Measurements from ENCODE around the gene PDE4D.
A peak's percentile ranks its signal among the peaks of the same experiment; 100 is the strongest.

Gene PDE4D

GRCh38 chr5:59199868-59200267, 693.7 kb downstream of the PDE4D start:
- no peaks in the 10 kb centered on the region for H3K36me3 ChIP-seq (ENCODE audit: insufficient read depth, low read depth, low read length)
- no peaks in the 10 kb centered on the region for H3K27me3 ChIP-seq (ENCODE audit: insufficient read depth, low read length)
- no peaks in the 10 kb centered on the region for H3K4me1 ChIP-seq (ENCODE audit: insufficient read depth, low read length)
- no peak overlapping the region for H3K4me3 ChIP-seq (ENCODE audit: low read length)
- no peak overlapping the region for H3K27ac ChIP-seq (ENCODE audit: low read length)
- no peaks in the 10 kb centered on the region for H3K9me3 ChIP-seq (ENCODE audit: insufficient read depth, low read depth, low read length)
- H3K9ac ChIP-seq (ENCODE audit: low read depth, low read length), result no peak overlapping the region

GRCh38 chr5:59198832-59199231, 694.7 kb downstream of the PDE4D start:
- Histone ChIP-seq H3K27me3 (ENCODE audit: insufficient read depth, low read length) (no peaks in the 10 kb centered on the region), H3K9ac (ENCODE audit: low read depth, low read length) (no peak overlapping the region), H3K27ac (ENCODE audit: low read length) (no peak overlapping the region), H3K4me1 (ENCODE audit: insufficient read depth, low read length) (no peaks in the 10 kb centered on the region), H3K9me3 (ENCODE audit: insufficient read depth, low read depth, low read length) (no peaks in the 10 kb centered on the region), H3K36me3 (ENCODE audit: insufficient read depth, low read depth, low read length) (no peaks in the 10 kb centered on the region), H3K4me3 (ENCODE audit: low read length) (no peak overlapping the region)

DNA sequence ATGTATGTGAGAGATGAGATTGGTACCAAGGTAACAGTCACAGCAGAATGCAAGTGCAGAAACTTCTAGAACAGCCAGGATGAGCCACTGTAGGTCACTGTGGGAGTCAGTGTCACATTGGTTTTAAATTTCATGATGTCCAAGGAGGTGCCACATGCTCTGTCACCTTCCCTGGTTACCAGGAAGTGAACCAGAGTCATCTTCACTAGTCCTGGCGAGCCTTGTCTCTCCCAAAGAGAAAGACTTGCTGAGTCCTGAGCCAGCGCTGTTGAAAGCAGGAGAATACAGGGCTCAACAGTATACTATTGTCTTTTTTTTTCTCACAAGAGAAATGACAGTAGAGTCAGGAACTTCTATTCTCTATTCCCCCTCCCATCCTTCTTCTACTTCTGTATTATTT, 695.2 kb downstream of the PDE4D start:
- no peaks in the 10 kb centered on the region for H3K36me3 ChIP-seq (ENCODE audit: insufficient read depth, low read depth, low read length)

GRCh38 chr5:59197911-59198310, 695.6 kb downstream of the PDE4D start:
- no peaks in the 10 kb centered on the region for H3K9me3 ChIP-seq (ENCODE audit: insufficient read depth, low read depth, low read length)
- H3K27ac ChIP-seq (ENCODE audit: low read length), result no peak overlapping the region
- H3K4me1 ChIP-seq (ENCODE audit: insufficient read depth, low read length), result no peaks in the 10 kb centered on the region
- H3K4me3 ChIP-seq (ENCODE audit: low read length), result no peak overlapping the region
- H3K36me3 ChIP-seq (ENCODE audit: insufficient read depth, low read depth, low read length), result no peaks in the 10 kb centered on the region
- H3K27me3 ChIP-seq (ENCODE audit: insufficient read depth, low read length), result no peaks in the 10 kb centered on the region
- no peak overlapping the region for H3K9ac ChIP-seq (ENCODE audit: low read depth, low read length)

More for the DNA sequence above, 695.2 kb downstream of the PDE4D start:
- Histone ChIP-seq H3K9me3 (ENCODE audit: insufficient read depth, low read depth, low read length) (no peaks in the 10 kb centered on the region), H3K4me1 (ENCODE audit: insufficient read depth, low read length) (no peaks in the 10 kb centered on the region), H3K9ac (ENCODE audit: low read depth, low read length) (no peak overlapping the region), H3K4me3 (ENCODE audit: low read length) (no peak overlapping the region), H3K27ac (ENCODE audit: low read length) (no peak overlapping the region), H3K27me3 (ENCODE audit: insufficient read depth, low read length) (no peaks in the 10 kb centered on the region)

- no peak overlapping the region for H3K27ac ChIP-seq (ENCODE audit: low read length)
- H3K27me3 ChIP-seq (ENCODE audit: insufficient read depth, low read length), result no peaks in the 10 kb centered on the region
- no peak overlapping the region for H3K4me3 ChIP-seq (ENCODE audit: low read length)
- no peak overlapping the region for H3K9ac ChIP-seq (ENCODE audit: low read depth, low read length)
- no peaks in the 10 kb centered on the region for H3K36me3 ChIP-seq (ENCODE audit: insufficient read depth, low read depth, low read length)
- no peaks in the 10 kb centered on the region for H3K9me3 ChIP-seq (ENCODE audit: insufficient read depth, low read depth, low read length)
- no peaks in the 10 kb centered on the region for H3K4me1 ChIP-seq (ENCODE audit: insufficient read depth, low read length)
Measured at GRCh38 chr5:59193616-59194319, 699.8 kb downstream of the PDE4D start.

DNA sequence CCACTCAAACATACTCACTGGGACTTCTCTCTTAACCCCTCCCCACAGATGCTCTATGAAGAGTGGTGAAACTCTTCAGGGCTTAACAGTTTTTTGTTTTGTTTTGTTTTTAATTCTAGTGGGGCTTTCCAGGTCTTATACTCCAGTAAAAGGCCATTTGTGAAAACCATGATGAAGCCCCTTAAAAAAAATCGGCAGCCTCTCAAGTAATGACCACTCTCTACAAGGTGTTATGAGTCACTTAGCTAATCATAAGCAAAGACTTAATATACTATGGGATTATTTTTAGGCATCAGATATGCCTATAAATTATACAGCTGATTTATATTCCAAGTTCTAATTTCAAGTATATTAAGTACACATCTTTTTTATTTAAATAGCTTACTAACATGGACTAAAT, 702.8 kb downstream of the PDE4D start:
- H3K4me3 ChIP-seq (ENCODE audit: low read length), result no peak overlapping the region
- no peaks in the 10 kb centered on the region for H3K4me1 ChIP-seq (ENCODE audit: insufficient read depth, low read length)
- no peaks in the 10 kb centered on the region for H3K36me3 ChIP-seq (ENCODE audit: insufficient read depth, low read depth, low read length)
- no peak overlapping the region for H3K9ac ChIP-seq (ENCODE audit: low read depth, low read length)
- H3K27ac ChIP-seq (ENCODE audit: low read length), result no peak overlapping the region
- H3K9me3 ChIP-seq (ENCODE audit: insufficient read depth, low read depth, low read length), result no peaks in the 10 kb centered on the region
- H3K27me3 ChIP-seq (ENCODE audit: insufficient read depth, low read length), result no peaks in the 10 kb centered on the region

DNA sequence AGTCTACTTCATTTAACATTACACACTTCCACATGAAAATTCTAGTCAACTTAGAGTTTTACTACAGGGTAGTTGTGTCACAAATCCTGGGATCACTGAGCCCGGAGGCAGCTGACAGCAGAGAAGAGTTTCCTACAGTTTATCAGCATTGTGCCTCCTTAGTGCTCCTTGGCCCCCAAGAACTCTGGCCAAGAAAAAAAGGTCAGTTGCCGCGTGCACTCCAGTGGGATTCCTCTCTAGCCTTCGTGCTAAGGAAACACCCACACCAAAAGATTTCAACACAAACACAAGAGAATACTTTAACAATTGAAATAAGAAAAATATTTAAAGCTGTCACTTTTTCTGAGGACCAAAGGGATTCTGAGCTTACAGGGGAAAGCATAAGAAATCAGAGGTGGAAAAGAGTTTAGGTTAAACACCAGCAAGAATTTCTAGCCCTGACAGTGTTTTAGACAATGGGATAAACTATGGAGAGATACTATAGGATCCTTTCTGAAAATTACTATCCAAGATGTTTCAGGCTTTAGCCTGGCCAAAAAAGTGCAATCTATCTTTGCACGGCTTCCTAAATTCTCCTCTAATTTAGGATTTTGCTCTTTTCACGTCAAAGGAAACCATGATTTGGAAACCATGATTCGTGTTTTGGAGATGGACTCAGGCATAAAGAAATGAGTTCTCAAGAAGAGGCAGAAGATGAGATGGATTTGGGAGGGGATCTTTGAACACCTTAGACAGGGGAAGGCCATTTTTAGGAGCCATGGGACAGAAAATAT, 703.9 kb downstream of the PDE4D start:
- H3K27ac ChIP-seq (ENCODE audit: low read length), result no peak overlapping the region
- H3K36me3 ChIP-seq (ENCODE audit: insufficient read depth, low read depth, low read length), result no peaks in the 10 kb centered on the region
- no peaks in the 10 kb centered on the region for H3K4me1 ChIP-seq (ENCODE audit: insufficient read depth, low read length)
- H3K4me3 ChIP-seq (ENCODE audit: low read length), result no peak overlapping the region
- H3K9ac ChIP-seq (ENCODE audit: low read depth, low read length), result no peak overlapping the region
- H3K27me3 ChIP-seq (ENCODE audit: insufficient read depth, low read length), result no peaks in the 10 kb centered on the region
- H3K9me3 ChIP-seq (ENCODE audit: insufficient read depth, low read depth, low read length), result no peaks in the 10 kb centered on the region

GRCh38 chr5:59188419-59189225, 704.9 kb downstream of the PDE4D start:
- Histone ChIP-seq H3K36me3 (ENCODE audit: insufficient read depth, low read depth, low read length) (no peaks in the 10 kb centered on the region), H3K27me3 (ENCODE audit: insufficient read depth, low read length) (no peaks in the 10 kb centered on the region), H3K9me3 (ENCODE audit: insufficient read depth, low read depth, low read length) (no peaks in the 10 kb centered on the region), H3K4me1 (ENCODE audit: insufficient read depth, low read length) (no peaks in the 10 kb centered on the region), H3K9ac (ENCODE audit: low read depth, low read length) (no peak overlapping the region), H3K4me3 (ENCODE audit: low read length) (peak overlapping the region; percentile 36), H3K27ac (ENCODE audit: low read length) (no peak overlapping the region)

GRCh38 chr5:59187857-59188256, 705.7 kb downstream of the PDE4D start:
- H3K4me1 ChIP-seq (ENCODE audit: insufficient read depth, low read length), result peaks cover 6% of the 10 kb centered on the region
- H3K9ac ChIP-seq (ENCODE audit: low read depth, low read length), result no peak overlapping the region
- H3K36me3 ChIP-seq (ENCODE audit: insufficient read depth, low read depth, low read length), result no peaks in the 10 kb centered on the region
- no peaks in the 10 kb centered on the region for H3K27me3 ChIP-seq (ENCODE audit: insufficient read depth, low read length)
- no peak overlapping the region for H3K27ac ChIP-seq (ENCODE audit: low read length)
- no peak overlapping the region for H3K4me3 ChIP-seq (ENCODE audit: low read length)
- no peaks in the 10 kb centered on the region for H3K9me3 ChIP-seq (ENCODE audit: insufficient read depth, low read depth, low read length)

- H3K36me3 ChIP-seq (ENCODE audit: insufficient read depth, low read depth, low read length), result no peaks in the 10 kb centered on the region
- H3K4me1 ChIP-seq (ENCODE audit: insufficient read depth, low read length), result peaks cover 11% of the 10 kb centered on the region
- H3K9ac ChIP-seq (ENCODE audit: low read depth, low read length), result no peak overlapping the region
- no peaks in the 10 kb centered on the region for H3K27me3 ChIP-seq (ENCODE audit: insufficient read depth, low read length)
- H3K9me3 ChIP-seq (ENCODE audit: insufficient read depth, low read depth, low read length), result no peaks in the 10 kb centered on the region
- H3K27ac ChIP-seq (ENCODE audit: low read length), result no peak overlapping the region
- H3K4me3 ChIP-seq (ENCODE audit: low read length), result no peak overlapping the region
Measured at GRCh38 chr5:59186623-59187022, 706.9 kb downstream of the PDE4D start.

DNA sequence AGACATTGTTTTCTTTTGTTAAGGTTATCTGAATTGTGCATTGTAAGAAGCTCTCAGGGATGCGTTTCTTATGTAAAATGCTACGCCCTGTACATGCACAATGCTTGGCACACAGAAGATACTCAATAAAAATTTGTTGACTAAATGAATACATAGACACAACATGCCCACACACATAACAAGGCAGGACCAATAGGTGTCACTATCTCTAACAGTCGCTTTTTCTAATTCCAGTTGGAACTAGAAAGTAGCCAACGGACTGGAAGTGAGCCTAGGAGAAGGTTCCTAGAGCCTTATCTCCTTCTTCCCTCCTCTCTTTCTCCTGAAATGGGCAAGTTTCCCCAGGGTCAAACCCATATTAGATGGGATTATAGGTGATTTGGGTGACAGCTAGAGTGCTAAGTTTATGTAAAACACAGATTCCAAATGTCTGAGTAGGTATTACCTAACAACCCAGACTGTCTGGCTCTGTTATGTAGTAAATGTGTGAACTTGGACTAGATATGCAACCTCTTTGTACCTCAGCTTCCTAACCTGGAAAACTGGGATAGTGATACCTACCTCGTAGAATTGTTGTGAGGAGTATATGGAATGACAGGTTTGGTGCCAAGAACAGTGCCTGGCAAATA, 707.7 kb downstream of the PDE4D start:
- no peaks in the 10 kb centered on the region for H3K27me3 ChIP-seq (ENCODE audit: insufficient read depth, low read length)
- no peak overlapping the region for H3K9ac ChIP-seq (ENCODE audit: low read depth, low read length)
- H3K27ac ChIP-seq (ENCODE audit: low read length), result no peak overlapping the region
- no peaks in the 10 kb centered on the region for H3K9me3 ChIP-seq (ENCODE audit: insufficient read depth, low read depth, low read length)
- no peaks in the 10 kb centered on the region for H3K36me3 ChIP-seq (ENCODE audit: insufficient read depth, low read depth, low read length)
- H3K4me3 ChIP-seq (ENCODE audit: low read length), result no peak overlapping the region
- H3K4me1 ChIP-seq (ENCODE audit: insufficient read depth, low read length), result peaks cover 11% of the 10 kb centered on the region
